HepG2 (cell line): Measurements from ENCODE around the gene SUZ12.

Source experiments
- CTCF ChIP-seq: sonication (generic); formaldehyde crosslinking; IDR thresholded peaks from 2 replicates; pipeline ENCODE4 v1.5.0; 2020; ENCODE audit warnings: mild to moderate bottlenecking, missing genetic modification reagents, moderate library complexity
- FOXM1 ChIP-seq: sonication (generic); formaldehyde crosslinking; IDR thresholded peaks from 2 replicates; pipeline ENCODE4 v1.5.0; 2020; ENCODE audit warnings: missing genetic modification reagents
- PCBP1 ChIP-seq: fragments of 200-400 bp; formaldehyde crosslinking; IDR thresholded peaks from 2 replicates; pipeline ENCODE4 v1.6.1; 2017; ENCODE audit warnings: mild to moderate bottlenecking, low read depth, low read length, borderline replicate concordance
- THRA ChIP-seq: sonication (generic); formaldehyde crosslinking; IDR thresholded peaks from 2 replicates; pipeline ENCODE4 v1.4.0; 2020; ENCODE audit warnings: missing genetic modification reagents, borderline replicate concordance
- ZNF274 ChIP-seq: sonication (generic); formaldehyde crosslinking; IDR thresholded peaks from 2 replicates; pipeline ENCODE4 v1.5.1; 2020; ENCODE audit warnings: mild to moderate bottlenecking, missing genetic modification reagents
- ZNF510 ChIP-seq: sonication (generic); formaldehyde crosslinking; IDR thresholded peaks from 2 replicates; pipeline ENCODE4 v1.4.0; 2020; ENCODE audit warnings: low read depth, mild to moderate bottlenecking, missing genetic modification reagents
- ZSCAN5A ChIP-seq: sonication (generic); formaldehyde crosslinking; IDR thresholded peaks from 2 replicates; pipeline ENCODE4 v1.8.0; 2022; ENCODE audit warnings: mild to moderate bottlenecking, missing genetic modification reagents, borderline replicate concordance

GRCh38 chr17:31918701-31919128, 18.1 kb upstream of the SUZ12 start:
- TF ChIP-seq THRA (CRISPR knock-in tag), result no peak
- no peak for TF ChIP-seq ZNF274 (CRISPR knock-in tag)
- no peak for TF ChIP-seq ZNF510 (CRISPR knock-in tag)
- TF ChIP-seq ZSCAN5A, result no peak
- no peak for TF ChIP-seq FOXM1 (CRISPR knock-in tag)
- no peak for TF ChIP-seq CTCF (CRISPR knock-in tag)
- no peak for TF ChIP-seq PCBP1
